HG03565 (cell line): ENCODE measurements around the gene ZNF302.
A peak's percentile ranks its signal among the peaks of the same experiment; 100 is the strongest.
"Not testable (repeated sequence)": the region's sequence is repeated elsewhere in the genome, so short reads cannot be mapped to it uniquely, and the experiment has no call there.

Source experiments
- ATAC-seq: cut with Tn5 transposase; IDR thresholded peaks from one replicate; pipeline ENCODE4 v1.9.1; 2021; ENCODE audit warnings: mild to moderate bottlenecking, moderate library complexity; ENCODE audit not compliant: unreplicated experiment

The ZNF302 gene

GRCh38 chr19:34677386-34678084 lies at the start of gene ZNF302:
Gene ZNF302 (plus strand): TSS chr19:34677678. CDS start chr19:34678805, 1,127 bp downstream.
- peak; percentile 80 for ATAC-seq

- no peak for ATAC-seq
These were observed 43.7 kb upstream of the ZNF302 start for GRCh38 chr19:34633802-34634201.

- ATAC-seq = no peak
These were observed 37.9 kb upstream of the ZNF302 start for GRCh38 chr19:34639491-34640085.

GRCh38 chr19:34642241-34642640 lies 35.2 kb upstream of the ZNF302 start:
- ATAC-seq = no peak

- ATAC-seq = no peak
These were observed 32.5 kb upstream of the ZNF302 start for GRCh38 chr19:34644991-34645461.

- ATAC-seq = no peak
These were observed 31.9 kb upstream of the ZNF302 start for GRCh38 chr19:34645551-34645950.

- no peak for ATAC-seq
These were observed 27.5 kb upstream of the ZNF302 start for GRCh38 chr19:34649886-34650543.

- ATAC-seq = no peak
These were observed 25.7 kb upstream of the ZNF302 start for GRCh38 chr19:34651747-34652146.

GRCh38 chr19:34654796-34655195 lies 22.7 kb upstream of the ZNF302 start:
- no peak for ATAC-seq

GRCh38 chr19:34655651-34656050 lies 21.8 kb upstream of the ZNF302 start:
- no peak for ATAC-seq

GRCh38 chr19:34661357-34661756 lies 16.1 kb upstream of the ZNF302 start:
- ATAC-seq = no peak

GRCh38 chr19:34662919-34663318 lies 14.6 kb upstream of the ZNF302 start:
- no peak for ATAC-seq

- no peak for ATAC-seq
These were observed 13.3 kb upstream of the ZNF302 start for GRCh38 chr19:34664168-34664567.

GRCh38 chr19:34664870-34665269 lies 12.6 kb upstream of the ZNF302 start:
- no peak for ATAC-seq

GRCh38 chr19:34665275-34665674 lies 12.2 kb upstream of the ZNF302 start:
- ATAC-seq = not testable (repeated sequence)

GRCh38 chr19:34666200-34666957 lies 11.1 kb upstream of the ZNF302 start:
- ATAC-seq = no peak

GRCh38 chr19:34666958-34667265 lies 10.6 kb upstream of the ZNF302 start:
- no peak for ATAC-seq

- no peak for ATAC-seq
These were observed 10.0 kb upstream of the ZNF302 start for GRCh38 chr19:34667349-34668076.

GRCh38 chr19:34668077-34668689 lies 9.3 kb upstream of the ZNF302 start:
- ATAC-seq = not testable (repeated sequence)

- not testable (repeated sequence) for ATAC-seq
These were observed 8.8 kb upstream of the ZNF302 start for GRCh38 chr19:34668690-34669089.
